NCI-H1436 treated with DMSO at 0.1 percent for 48 hours (cell line): ENCODE results near the gene FNDC3A.
A peak's percentile ranks its signal among the peaks of the same experiment; 100 is the strongest.

Experiments used
- DNase-seq: peaks from one replicate; lab custom pipeline; 2025; lab: John Stamatoyannopoulos, UW

Gene FNDC3A

GRCh38 chr13:49220036-49220855 is 244.5 kb downstream of the FNDC3A start, which contains the start of gene MLNR:
TSS of gene MLNR (plus strand) at chr13:49220338. CDS start at chr13:49220338, 0 bp downstream.
- no peak for DNase-seq

DNA sequence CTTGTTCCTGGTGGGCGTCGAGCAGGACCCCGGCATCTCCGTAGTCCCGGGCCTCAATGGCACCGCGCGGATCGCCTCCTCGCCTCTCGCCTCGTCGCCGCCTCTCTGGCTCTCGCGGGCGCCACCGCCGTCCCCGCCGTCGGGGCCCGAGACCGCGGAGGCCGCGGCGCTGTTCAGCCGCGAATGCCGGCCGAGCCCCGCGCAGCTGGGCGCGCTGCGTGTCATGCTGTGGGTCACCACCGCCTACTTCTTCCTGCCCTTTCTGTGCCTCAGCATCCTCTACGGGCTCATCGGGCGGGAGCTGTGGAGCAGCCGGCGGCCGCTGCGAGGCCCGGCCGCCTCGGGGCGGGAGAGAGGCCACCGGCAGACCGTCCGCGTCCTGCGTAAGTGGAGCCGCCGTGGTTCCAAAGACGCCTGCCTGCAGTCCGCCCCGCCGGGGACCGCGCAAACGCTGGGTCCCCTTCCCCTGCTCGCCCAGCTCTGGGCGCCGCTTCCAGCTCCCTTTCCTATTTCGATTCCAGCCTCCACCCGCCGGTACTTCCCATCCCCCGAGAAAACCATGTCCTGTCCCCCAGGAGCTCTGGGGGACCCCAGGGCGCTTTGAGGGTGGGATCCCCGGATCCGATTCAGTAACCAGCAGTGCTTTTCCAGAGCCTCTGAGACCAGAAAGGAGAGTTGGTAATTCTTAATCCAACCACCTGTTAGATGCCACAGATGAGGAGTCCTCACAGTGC is 245.3 kb downstream of the FNDC3A start:
- no peak for DNase-seq

DNA sequence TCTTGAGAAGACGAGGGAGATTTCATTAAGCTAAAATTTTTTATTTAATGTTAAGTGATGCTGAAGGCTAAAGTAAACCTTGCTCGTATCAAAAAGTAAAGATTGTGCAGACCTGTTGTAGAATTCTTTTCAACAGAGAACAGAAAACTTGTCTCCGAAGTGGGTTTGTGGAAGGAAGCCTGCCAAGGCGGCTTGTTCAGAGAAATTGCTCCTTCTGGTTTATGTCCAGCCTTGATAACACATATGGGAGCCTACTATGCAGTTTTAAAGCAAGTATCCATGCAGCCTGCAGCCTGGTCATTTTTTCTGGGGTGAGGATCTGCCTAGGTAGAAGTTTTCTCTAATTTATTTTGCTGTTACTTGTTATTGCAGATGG is 245.9 kb downstream of the FNDC3A start:
- no peak for DNase-seq

DNA sequence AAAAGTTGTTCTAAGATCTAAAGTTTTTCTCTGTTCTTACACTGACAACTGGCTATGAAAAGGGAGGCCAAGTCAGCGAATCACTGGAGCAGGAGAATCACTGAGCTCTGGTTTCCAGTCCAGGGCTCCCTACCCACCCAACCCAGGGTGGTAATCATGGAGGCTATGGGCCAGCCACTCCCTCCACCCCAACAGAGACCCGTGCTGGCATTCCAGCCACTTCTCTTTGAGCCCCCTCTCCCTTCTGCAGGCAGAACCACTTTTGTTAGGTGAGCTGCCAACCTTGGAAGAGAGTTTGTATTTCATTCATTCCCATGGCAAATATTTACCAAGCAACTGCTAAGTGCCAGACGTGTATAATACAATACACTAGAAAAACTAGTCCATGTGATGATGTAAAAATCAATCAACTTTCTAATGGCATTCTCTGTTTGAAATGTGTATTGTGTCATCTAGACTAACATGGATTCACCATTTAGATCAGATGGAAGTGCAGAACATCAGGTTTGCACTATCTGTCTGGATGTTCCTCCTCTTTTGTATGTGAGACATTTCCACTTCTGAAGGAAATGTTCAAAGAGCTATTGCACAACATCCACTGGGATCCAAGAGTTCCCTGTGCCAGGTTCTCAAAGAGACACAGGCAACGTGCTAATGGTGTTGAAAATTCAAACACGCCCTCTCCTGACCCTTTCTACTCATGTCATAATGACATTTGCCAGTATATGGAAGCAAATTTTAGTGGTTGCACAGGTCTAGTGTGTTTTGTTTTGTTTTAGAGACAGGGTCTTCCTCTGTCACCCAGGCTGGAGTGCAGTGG is 249.7 kb downstream of the FNDC3A start:
- no peak for DNase-seq

GRCh38 chr13:49226613-49227012 is 250.9 kb downstream of the FNDC3A start:
- no peak for DNase-seq

DNA sequence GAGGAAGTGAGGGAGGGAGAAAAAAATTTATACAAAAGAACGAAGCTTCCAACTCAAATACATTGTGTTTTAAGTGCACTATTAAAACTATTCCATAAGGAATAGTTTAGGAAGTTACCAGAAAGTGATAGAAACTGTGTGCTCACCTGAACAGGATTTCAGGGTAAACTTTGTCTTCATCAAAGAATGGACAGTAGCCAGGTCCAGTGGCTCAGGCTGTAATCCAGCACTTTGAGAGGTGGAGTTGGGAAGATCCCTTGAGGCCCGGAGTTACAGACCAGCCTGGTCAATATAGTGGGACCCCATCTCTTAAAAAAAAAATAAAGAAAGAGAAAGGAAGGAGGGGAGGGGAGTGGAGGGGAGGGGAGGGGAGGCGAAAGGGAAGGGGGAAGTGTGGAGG is 259.0 kb downstream of the FNDC3A start:
- no peak for DNase-seq

DNA sequence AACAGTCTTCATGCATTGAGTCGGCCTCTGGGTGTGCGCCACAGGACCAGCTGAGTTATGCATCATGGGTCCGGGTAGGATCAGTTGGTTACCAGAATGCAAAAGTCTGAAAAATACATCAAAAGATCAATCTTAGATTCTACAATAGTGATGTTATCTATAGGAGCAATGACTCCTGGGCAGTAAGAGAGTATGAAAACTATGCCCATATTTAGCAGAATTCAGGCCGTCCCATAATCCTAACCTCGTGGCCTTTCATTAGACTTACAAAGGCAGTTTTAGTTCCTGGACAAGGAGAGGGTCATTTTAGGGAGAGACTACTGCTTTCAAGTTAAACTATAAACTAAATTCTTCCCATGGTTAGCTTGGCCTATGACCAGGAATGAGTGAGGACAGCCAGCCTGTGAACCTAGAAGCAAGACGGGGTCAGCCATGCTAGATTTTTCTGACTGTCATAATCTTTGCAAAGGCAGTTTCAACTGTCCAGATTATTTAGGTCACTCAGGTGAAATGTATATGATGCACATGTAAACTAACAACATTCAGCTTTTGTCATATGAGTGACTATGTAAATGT is 260.2 kb downstream of the FNDC3A start:
- no peak for DNase-seq

DNA sequence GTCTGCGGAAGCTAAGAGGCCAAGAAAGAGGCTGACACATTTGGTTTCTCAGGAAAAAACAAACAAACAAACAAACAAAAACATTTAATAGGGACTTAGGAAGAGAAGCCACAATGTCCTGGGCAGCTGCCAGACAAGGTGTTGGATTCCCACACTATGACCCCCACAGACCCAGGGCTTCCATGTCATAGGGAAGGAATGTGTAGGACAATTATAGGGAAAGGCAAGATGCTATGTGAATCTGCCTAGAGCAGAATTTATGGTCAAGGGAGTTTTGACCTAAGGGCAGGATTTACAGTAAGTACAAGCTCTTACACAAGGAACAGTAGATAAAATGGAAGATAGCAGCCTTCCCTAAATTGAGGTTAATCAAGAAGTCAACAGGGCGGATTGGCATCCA is 262.9 kb downstream of the FNDC3A start:
- DNase-seq, result no peak

DNA sequence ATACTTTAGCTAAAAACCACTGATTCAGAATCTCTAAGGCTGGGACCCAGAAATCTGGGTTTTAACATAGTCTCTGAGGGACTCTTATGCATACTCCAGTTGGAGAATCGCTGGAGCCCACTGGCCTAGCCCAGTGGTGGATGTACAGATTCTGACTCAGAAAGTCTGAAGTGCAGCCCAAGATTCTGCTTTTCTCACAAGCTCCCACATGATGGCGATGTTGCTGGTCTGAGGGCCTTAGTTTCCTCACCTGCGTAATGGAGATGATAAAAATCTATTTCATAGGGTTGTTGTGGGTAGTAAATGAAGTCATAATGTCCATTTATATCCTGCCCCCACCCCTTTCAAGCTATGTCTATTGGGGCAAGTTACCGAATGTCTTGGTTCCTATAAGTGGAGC is 264.3 kb downstream of the FNDC3A start:
- DNase-seq, result no peak

GRCh38 chr13:49241296-49241695 is 265.6 kb downstream of the FNDC3A start:
- no peak for DNase-seq

DNA sequence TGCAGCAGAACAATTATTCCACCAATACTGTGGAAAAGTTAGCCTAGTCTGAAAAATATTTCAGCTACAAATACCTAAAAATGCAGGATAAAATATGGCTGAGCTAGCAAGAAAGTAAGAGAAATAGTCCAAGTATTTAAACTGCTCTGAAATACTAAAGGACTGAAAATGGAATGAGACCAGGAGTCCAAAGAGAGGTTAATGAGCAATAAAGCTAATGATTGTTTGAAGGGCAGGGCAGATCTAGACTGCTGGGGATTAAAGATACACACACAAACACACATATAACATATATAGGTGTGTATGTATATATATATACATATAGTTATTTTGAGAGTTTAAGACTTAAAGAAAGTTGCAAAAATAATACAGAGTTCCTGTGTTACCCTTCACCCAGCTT is 269.4 kb downstream of the FNDC3A start:
- DNase-seq, result no peak

GRCh38 chr13:49246850-49247642 is 271.3 kb downstream of the FNDC3A start:
- no peak for DNase-seq

- DNase-seq, result peak; percentile 22
Observed at GRCh38 chr13:49247643-49248621, 272.2 kb downstream of the FNDC3A start, which contains the start of gene CDADC1. TSS of gene CDADC1 (plus strand) at chr13:49247925. CDS start at chr13:49248038, 113 bp downstream.

- no peak for DNase-seq
Observed at GRCh38 chr13:49248622-49249002, 272.9 kb downstream of the FNDC3A start.

DNA sequence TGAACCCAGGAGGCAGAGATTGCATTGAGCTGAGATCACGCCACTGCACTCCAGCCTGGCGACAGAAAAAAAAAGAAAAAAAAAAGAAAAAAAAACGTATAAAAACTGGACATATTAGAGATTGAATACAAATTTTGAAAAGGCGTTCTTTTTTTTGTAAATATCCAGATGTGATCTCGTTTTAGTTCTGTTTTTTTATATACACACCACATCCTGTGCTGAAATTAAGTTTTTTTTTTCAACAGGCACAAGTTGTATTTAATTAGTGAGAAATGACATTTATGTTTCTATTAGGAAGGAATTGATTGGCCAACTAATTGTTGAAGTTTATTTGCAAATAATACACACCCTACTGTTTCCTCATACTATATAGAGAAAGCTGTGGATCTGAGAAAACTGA is 275.6 kb downstream of the FNDC3A start:
- no peak for DNase-seq

DNA sequence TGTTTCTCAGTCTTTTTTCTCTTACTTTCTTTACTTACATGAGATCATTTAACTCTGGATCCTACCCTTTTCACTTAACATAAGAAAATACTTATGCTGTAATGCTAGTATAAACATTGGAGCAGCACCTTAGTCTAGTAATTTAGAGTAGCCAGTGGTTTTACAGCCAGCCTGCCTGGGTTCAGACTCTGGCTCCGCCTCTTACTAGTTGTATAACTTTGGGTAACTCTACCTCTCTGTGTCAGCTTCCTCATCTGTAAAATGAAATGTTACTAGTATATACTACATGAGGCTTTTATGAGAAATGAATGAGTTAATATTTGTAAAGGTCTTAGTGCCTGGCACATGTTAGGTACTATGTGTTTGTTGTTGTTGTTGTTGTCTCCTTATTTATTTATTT is 277.6 kb downstream of the FNDC3A start:
- no peak for DNase-seq

DNA sequence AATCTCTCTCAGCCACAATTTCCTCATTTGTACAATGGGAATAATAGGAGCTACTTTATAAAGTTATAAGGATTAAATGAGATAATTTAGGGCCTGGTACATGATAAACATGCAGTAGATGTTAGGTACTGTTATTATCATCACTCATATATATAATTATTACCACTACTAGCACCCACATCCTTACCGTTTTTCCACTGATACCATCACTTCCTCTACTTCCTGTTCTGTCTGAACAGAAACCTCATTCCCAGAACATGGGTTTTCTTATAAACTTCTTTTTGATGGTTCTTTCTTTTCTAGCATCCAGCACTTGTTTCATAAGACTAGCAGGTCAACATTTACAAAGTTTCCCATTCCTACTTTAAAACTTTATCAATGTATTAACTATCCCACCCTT is 278.3 kb downstream of the FNDC3A start:
- no peak for DNase-seq

- no peak for DNase-seq
Observed at GRCh38 chr13:49256841-49257240, 281.1 kb downstream of the FNDC3A start.

GRCh38 chr13:49258089-49258796 is 282.5 kb downstream of the FNDC3A start:
- no peak for DNase-seq
